IMR-90 (cell line): Measurements from ENCODE around the gene UBTD1. TPM values are rescaled to one million over a fixed set of nuclear protein-coding genes. Genes with fewer than 3 reads are reported as not detected.

ENCODE experiments used
- ATAC-seq: fragments of 200-7000 bp; cut with Tn5 transposase; 2 replicates; pipeline ENCODE4 v1.9.1; 2020; ENCODE audit warnings: low read depth, mild to moderate bottlenecking, moderate library complexity
- BruUV-seq: library from RNA; stranded (reverse); fragments of 400-500 nt; replicated peaks from 2 replicates; lab custom pipeline; 2021; lab: Mats Ljungman, UMichigan
- CTCF ChIA-PET: fragments of 300-600 bp; formaldehyde crosslinking; extraction: SDS; loops from one replicate; lab custom pipeline; 2021; ENCODE audit warnings: antibody characterized with exemption; lab: Yijun Ruan, JAX
- POLR2A ChIA-PET: fragments of 300-600 bp; sonication (Branson Sonifier 250); formaldehyde crosslinking; loops from one replicate; lab custom pipeline; 2022; ENCODE audit warnings: antibody characterized with exemption; ENCODE audit not compliant: unreplicated experiment; lab: Charles Lee
- DNase-seq: peaks from one replicate; pipeline ENCODE4 v3.0.0; 2013
- H2AFZ ChIP-seq: replicated peaks from 2 replicates; pipeline ENCODE3; 2013; ENCODE audit warnings: low read length, mild to moderate bottlenecking; ENCODE audit not compliant: poor library complexity
- H2AK5ac ChIP-seq: 2 replicates; pipeline ENCODE4 v1.6.1; 2013; ENCODE audit warnings: low read depth, low read length, inconsistent platforms
- H2AK9ac ChIP-seq: replicated peaks from 2 replicates; pipeline ENCODE3; 2013; ENCODE audit warnings: mild to moderate bottlenecking, low read depth, low read length, moderate library complexity; ENCODE audit not compliant: poor library complexity
- H2BK120ac ChIP-seq: 2 replicates; pipeline ENCODE4 v1.6.1; 2013; ENCODE audit warnings: low read depth, low read length, inconsistent platforms
- H2BK15ac ChIP-seq: 3 replicates; pipeline ENCODE4 v1.6.1; 2013; ENCODE audit warnings: low read depth, low read length, inconsistent platforms
- H2BK20ac ChIP-seq: 2 replicates; pipeline ENCODE4 v1.6.1; 2013; ENCODE audit warnings: low read depth, mild to moderate bottlenecking, inconsistent platforms, low read length, moderate library complexity
- H2BK5ac ChIP-seq: 2 replicates; pipeline ENCODE4 v1.6.1; 2013; ENCODE audit warnings: mild to moderate bottlenecking, low read depth, low read length, inconsistent platforms; ENCODE audit not compliant: poor library complexity, severe bottlenecking
- H3K14ac ChIP-seq: replicated peaks from 2 replicates; pipeline ENCODE4 v1.6.1; 2013; ENCODE audit warnings: low read depth, low read length, inconsistent platforms
- H3K18ac ChIP-seq: 2 replicates; pipeline ENCODE4 v1.6.1; 2013; ENCODE audit warnings: low read depth, low read length, control low read depth
- H3K23ac ChIP-seq: 2 replicates; pipeline ENCODE4 v1.6.1; 2013; ENCODE audit warnings: low read depth, low read length, inconsistent platforms
- H3K27ac ChIP-seq: 2 replicates; pipeline ENCODE4 v1.5.1; 2013; ENCODE audit warnings: mild to moderate bottlenecking, control low read depth, low read length; ENCODE audit not compliant: insufficient read depth
- H3K27me3 ChIP-seq: 2 replicates; pipeline ENCODE4 v1.6.1; 2013; ENCODE audit warnings: low read length; ENCODE audit not compliant: control insufficient read depth, insufficient read depth
- H3K36me3 ChIP-seq: 2 replicates; pipeline ENCODE4 v1.6.1; 2013; ENCODE audit warnings: low read length, mixed read lengths; ENCODE audit not compliant: control insufficient read depth, insufficient read depth
- H3K4ac ChIP-seq: 2 replicates; pipeline ENCODE4 v1.6.1; 2013; ENCODE audit warnings: low read depth, low read length, inconsistent platforms
- H3K4me1 ChIP-seq: 2 replicates; pipeline ENCODE4 v1.6.1; 2013; ENCODE audit warnings: low read length, mixed read lengths; ENCODE audit not compliant: control insufficient read depth, insufficient read depth
- H3K4me2 ChIP-seq: 2 replicates; pipeline ENCODE4 v1.6.1; 2013; ENCODE audit warnings: low read depth, mild to moderate bottlenecking, control low read depth, low read length, moderate library complexity
- H3K4me3 ChIP-seq: 2 replicates; pipeline ENCODE4 v1.5.1; 2013; ENCODE audit warnings: low read depth, mild to moderate bottlenecking, control low read depth, low read length, moderate library complexity; ENCODE audit not compliant: insufficient read depth
- H3K56ac ChIP-seq: 2 replicates; pipeline ENCODE4 v1.6.1; 2013; ENCODE audit warnings: low read length, inconsistent platforms; ENCODE audit not compliant: insufficient read depth; ENCODE audit errors: extremely low read depth
- H3K79me1 ChIP-seq, 2 experiments: 2 replicates each; pipeline ENCODE4 v1.6.1; 2013; ENCODE audit warnings: low read length in 2 of 2, inconsistent platforms in 1 of 2, low read depth in 1 of 2
- H3K9ac ChIP-seq: 2 replicates; pipeline ENCODE4 v1.6.1; 2013; ENCODE audit warnings: low read depth, low read length, control low read depth
- H3K9me1 ChIP-seq: 2 replicates; pipeline ENCODE4 v1.6.1; 2013; ENCODE audit warnings: low read length, inconsistent platforms; ENCODE audit not compliant: insufficient read depth
- H3K9me3 ChIP-seq: 2 replicates; pipeline ENCODE4 v1.6.1; 2013; ENCODE audit warnings: low read length; ENCODE audit not compliant: control insufficient read depth, insufficient read depth
- H4K20me1 ChIP-seq: 2 replicates; pipeline ENCODE4 v1.6.1; 2013; ENCODE audit warnings: low read length, inconsistent platforms; ENCODE audit not compliant: insufficient read depth
- H4K5ac ChIP-seq: 2 replicates; pipeline ENCODE4 v1.6.1; 2013; ENCODE audit warnings: mild to moderate bottlenecking, low read depth, low read length, control low read depth
- H4K8ac ChIP-seq, 2 experiments: 2 replicates each; pipeline ENCODE4 v1.6.1; 2013; ENCODE audit warnings: low read depth in 2 of 2, low read length in 2 of 2, control low read depth in 1 of 2, inconsistent platforms in 1 of 2
- H4K91ac ChIP-seq: 2 replicates; pipeline ENCODE4 v1.6.1; 2013; ENCODE audit warnings: low read depth, low read length, inconsistent platforms; ENCODE audit not compliant: insufficient read depth
- BHLHE40 ChIP-seq: fragments of 150-350 bp; IDR thresholded peaks from 2 replicates; pipeline ENCODE4 v1.6.1; 2016; ENCODE audit warnings: mild to moderate bottlenecking, low read depth, low read length
- CEBPB ChIP-seq: IDR thresholded peaks from 2 replicates; pipeline ENCODE4 v1.6.1; 2012; ENCODE audit warnings: low read depth, low read length, improper control_type of control experiment
- MAFK ChIP-seq: IDR thresholded peaks from 2 replicates; pipeline ENCODE4 v1.6.1; 2012; ENCODE audit warnings: low read depth, low read length, improper control_type of control experiment
- MAZ ChIP-seq: IDR thresholded peaks from 2 replicates; pipeline ENCODE4 v1.6.1; 2012; ENCODE audit warnings: low read depth, mild to moderate bottlenecking, low read length, improper control_type of control experiment, moderate library complexity, borderline replicate concordance
- MXI1 ChIP-seq: IDR thresholded peaks from 2 replicates; pipeline ENCODE4 v1.6.1; 2012; ENCODE audit warnings: low read depth, mild to moderate bottlenecking, low read length, moderate library complexity, borderline replicate concordance
- RCOR1 ChIP-seq: IDR thresholded peaks from 2 replicates; pipeline ENCODE4 v1.6.1; 2012; ENCODE audit warnings: mild to moderate bottlenecking, low read length, improper control_type of control experiment; ENCODE audit not compliant: insufficient replicate concordance
- RFX5 ChIP-seq: IDR thresholded peaks from 2 replicates; pipeline ENCODE4 v1.8.0; 2012; ENCODE audit warnings: low read depth, mild to moderate bottlenecking, low read length, moderate library complexity
- WGBS, 2 experiments: methylation state at CpG; one replicate each; pipeline versions ENCODE4 v1.1.5 to v1.1.7; 2013; ENCODE audit warnings: missing lambda C conversion rate in 2 of 2; ENCODE audit not compliant: insufficient read length in 1 of 2; ENCODE audit errors: extremely low coverage in 2 of 2; 5-methylcytosine and 5-hydroxymethylcytosine counted together
- dilution Hi-C: fragments of 300-500 bp; cut with HindIII; formaldehyde crosslinking; loops from one replicate; pipeline ENCODE4 v1.14.3; 2018; ENCODE audit warnings: low sequenced_read_pairs; ENCODE audit not compliant: unreplicated experiment
- in situ Hi-C: fragments of 300-500 bp; cut with MboI; formaldehyde crosslinking; loops from 3 replicates; pipeline ENCODE4 v1.14.3; 2019; ENCODE audit warnings: low sequenced_read_pairs, inconsistent platforms, mixed read lengths
- intact Hi-C: fragments of 100-400 bp; cut with micrococcal nuclease; formaldehyde crosslinking; loops from 2 replicates; pipeline ENCODE4 v1.10.0; 2022
- polyA plus RNA-seq, 3 experiments: library from polyadenylated mRNA; depleted of rRNA; stranded (reverse); fragments of >200 nt; gene quantifications; 2 replicates each; pipeline ENCODE4 v1.2.3, GENCODE V29; 2012; ENCODE audit warnings: low replicate concordance in 1 of 3
- total RNA-seq: library from RNA; depleted of rRNA; stranded (reverse); fragments of >200 nt; gene quantifications from 2 replicates; pipeline ENCODE4 v1.2.3, GENCODE V29; 2012
- TF ChIP-seq, protein P1 (sequence below): fragments of 150-350 bp; IDR thresholded peaks from 2 replicates; pipeline ENCODE4 v1.6.1; 2017; ENCODE audit warnings: mild to moderate bottlenecking, antibody characterized with exemption, low read length, low read depth
- TF ChIP-seq, protein P2 (sequence below): conservative IDR thresholded peaks from 2 replicates; pipeline ENCODE4 v1.5.1; 2012; ENCODE audit warnings: mild to moderate bottlenecking, low read depth, low read length, improper control_type of control experiment

Gene UBTD1
- total and polyA plus RNA-seq, 2 of the 4 experiments (the other 2 are of a cell fraction) = 21.9 to 44.9 TPM

DNA sequence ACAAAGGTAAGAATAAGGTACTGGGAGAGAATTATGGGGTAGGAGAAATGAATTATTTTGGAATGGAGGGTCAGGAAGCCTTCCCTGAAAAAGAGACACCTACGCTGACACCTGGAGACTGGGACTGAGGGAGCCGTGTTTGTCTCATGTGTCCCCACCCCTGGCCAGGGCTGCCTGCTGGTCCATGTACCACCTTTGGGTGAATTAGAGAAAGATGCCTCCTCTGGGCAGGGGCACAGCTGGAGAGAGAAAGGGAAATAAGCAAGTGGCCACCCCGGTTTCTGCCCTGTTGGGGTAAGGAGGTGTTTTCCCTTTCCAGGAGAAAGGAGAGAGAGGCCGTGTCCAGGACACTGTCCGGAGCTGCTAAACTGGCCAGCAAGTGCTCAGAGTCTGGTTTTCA is 21.8 kb downstream of the UBTD1 start:
- no TSS peak for BruUV-seq
- Histone ChIP-seq H4K8ac (no peak overlapping the region), H3K56ac (no peak overlapping the region), H3K18ac (no peak overlapping the region), H4K20me1 (peaks cover 89% of the 10 kb centered on the region), H3K27ac (no peak overlapping the region), H3K79me1 (peaks cover 38 to 86% of the 10 kb centered on the region in 2 experiments), H3K4ac (no peak overlapping the region), H3K9me1 (peaks cover 21% of the 10 kb centered on the region; the same call in 1 of the 2 replicates), H2BK20ac (no peak overlapping the region), H2AK9ac (no peak overlapping the region), H3K14ac (no peak overlapping the region), H2AFZ (no peak overlapping the region), H2AK5ac (no peak overlapping the region), H4K91ac (no peak overlapping the region), H3K9ac (no peak overlapping the region), H4K5ac (no peak overlapping the region), H3K4me3 (no peak overlapping the region), H2BK5ac (no peak overlapping the region), H3K4me2 (no peak overlapping the region), H2BK120ac (no peak overlapping the region), H3K4me1 (peaks cover 9% of the 10 kb centered on the region), H3K36me3 (no peaks in the 10 kb centered on the region), H2BK15ac (no peak overlapping the region), H3K9me3 (no peaks in the 10 kb centered on the region), H3K23ac (no peak overlapping the region), H3K27me3 (no peaks in the 10 kb centered on the region)
- ATAC-seq = no peak
- TF ChIP-seq RFX5 = no peak
- no peak for TF ChIP-seq MXI1
- no peak for TF ChIP-seq MAFK
- no peak for TF ChIP-seq BHLHE40
- no peak for TF ChIP-seq MAZ
- TF ChIP-seq, protein P1, sequence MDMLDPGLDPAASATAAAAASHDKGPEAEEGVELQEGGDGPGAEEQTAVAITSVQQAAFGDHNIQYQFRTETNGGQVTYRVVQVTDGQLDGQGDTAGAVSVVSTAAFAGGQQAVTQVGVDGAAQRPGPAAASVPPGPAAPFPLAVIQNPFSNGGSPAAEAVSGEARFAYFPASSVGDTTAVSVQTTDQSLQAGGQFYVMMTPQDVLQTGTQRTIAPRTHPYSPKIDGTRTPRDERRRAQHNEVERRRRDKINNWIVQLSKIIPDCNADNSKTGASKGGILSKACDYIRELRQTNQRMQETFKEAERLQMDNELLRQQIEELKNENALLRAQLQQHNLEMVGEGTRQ = no peak
- no peak for TF ChIP-seq RCOR1
- TF ChIP-seq CEBPB = no peak
- TF ChIP-seq, protein P2, sequence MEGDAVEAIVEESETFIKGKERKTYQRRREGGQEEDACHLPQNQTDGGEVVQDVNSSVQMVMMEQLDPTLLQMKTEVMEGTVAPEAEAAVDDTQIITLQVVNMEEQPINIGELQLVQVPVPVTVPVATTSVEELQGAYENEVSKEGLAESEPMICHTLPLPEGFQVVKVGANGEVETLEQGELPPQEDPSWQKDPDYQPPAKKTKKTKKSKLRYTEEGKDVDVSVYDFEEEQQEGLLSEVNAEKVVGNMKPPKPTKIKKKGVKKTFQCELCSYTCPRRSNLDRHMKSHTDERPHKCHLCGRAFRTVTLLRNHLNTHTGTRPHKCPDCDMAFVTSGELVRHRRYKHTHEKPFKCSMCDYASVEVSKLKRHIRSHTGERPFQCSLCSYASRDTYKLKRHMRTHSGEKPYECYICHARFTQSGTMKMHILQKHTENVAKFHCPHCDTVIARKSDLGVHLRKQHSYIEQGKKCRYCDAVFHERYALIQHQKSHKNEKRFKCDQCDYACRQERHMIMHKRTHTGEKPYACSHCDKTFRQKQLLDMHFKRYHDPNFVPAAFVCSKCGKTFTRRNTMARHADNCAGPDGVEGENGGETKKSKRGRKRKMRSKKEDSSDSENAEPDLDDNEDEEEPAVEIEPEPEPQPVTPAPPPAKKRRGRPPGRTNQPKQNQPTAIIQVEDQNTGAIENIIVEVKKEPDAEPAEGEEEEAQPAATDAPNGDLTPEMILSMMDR = no peak
- ChIA-PET POLR2A (no interaction called here), CTCF (interaction anchor here (0.9 kb wide), 1 partner anchor 54 kb away, joined by 3 read pairs; no protein-coding TSS in a partner anchor)
- dilution Hi-C loops = no loop called here
- intact Hi-C loops = no loop called here
- WGBS, 2 experiments = 92% methylated on average over 2 of the region's 5 CpGs; no CpG with 5 or more reads in 1 of the 2 experiments
- in situ Hi-C loops = no loop called here
- DNase-seq = no peak
